Medulla oblongata (tissue), 1 donor: ENCODE results near the gene ARHGAP22.

Source experiments
- DNase-seq: peaks from one replicate; pipeline ENCODE4 v3.0.0-alpha.2; 2015; ENCODE audit errors: extremely low spot score

Gene ARHGAP22

GRCh38 chr10:48497780-48498770 is 106.8 kb downstream of the ARHGAP22 start:
- DNase-seq: no peak

- DNase-seq: no peak
Measured at GRCh38 chr10:48496831-48497779, 107.8 kb downstream of the ARHGAP22 start.

DNA sequence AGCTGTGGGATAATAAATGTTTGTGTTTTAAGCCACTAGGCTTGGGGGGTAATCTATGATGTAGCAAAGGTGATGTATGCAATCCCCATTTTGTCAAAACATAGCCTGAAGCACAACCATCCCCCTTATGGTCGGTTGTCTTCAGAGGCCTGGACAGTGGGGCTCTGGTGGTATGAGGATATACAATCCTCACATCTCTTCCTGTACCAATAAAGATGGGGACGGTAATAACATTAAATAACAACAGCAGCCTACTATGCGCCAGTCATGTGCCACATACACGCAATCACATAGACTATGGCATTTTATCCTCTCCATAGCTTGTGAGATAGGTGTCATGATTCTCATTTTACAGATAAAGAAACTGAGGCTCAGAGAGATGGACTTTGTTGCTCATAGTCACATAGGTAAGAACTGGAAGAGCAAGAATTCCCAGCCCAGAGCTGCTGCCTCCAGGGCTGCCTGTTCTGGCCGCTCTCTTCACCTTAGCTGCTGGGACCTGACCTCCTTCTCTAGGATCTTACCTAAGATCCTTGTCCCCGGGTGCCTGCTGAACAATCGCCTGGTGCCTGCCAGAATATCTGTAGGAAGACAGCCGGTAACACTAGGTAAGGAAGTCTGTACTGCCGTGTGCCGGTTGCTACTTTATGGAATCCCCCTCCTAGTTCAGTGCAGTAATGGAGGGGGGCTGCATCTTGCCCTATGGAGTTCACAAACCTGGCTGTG is 108.6 kb downstream of the ARHGAP22 start:
- no peak for DNase-seq

DNA sequence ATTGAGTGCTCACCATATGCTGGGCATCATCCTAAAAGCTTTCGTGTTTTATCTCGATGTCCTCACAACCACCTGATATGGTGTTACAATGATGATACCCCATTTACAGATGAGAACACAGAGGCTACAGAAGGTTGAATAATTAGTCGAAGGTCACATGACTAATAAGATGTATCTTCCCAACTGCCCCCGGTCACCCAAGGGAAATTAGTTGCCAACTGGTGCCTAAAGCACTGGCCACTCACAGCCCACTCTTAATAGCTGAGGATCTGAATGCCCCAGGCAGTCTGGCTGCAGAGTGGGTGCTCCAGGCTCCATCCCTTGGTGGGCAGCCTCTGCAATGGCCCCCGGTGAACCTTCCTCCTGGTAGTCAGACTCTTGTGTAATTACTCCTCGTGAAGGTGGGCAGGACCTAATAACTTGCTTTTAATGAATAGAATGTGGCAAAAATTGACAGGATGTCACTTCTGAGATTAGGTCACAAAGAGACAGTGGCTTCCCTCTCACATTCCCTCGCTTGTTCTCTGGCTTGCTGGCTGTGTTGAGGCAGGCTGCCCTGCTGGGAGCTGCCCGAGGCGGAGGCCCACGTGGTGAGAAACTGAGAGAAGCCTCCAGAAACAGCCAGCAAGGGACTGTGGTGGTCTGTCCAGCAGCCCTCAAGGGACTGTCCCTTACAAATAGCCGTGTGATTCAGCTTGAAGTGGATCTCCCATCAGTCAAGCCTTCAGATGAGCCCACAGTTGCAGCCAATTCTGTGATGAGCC is 109.4 kb downstream of the ARHGAP22 start:
- no peak for DNase-seq

- DNase-seq: no peak
Measured at GRCh38 chr10:48494611-48495010, 110.3 kb downstream of the ARHGAP22 start.

- DNase-seq: no peak
Measured at GRCh38 chr10:48494073-48494472, 110.8 kb downstream of the ARHGAP22 start.

- peak; percentile 50 for DNase-seq
Measured at GRCh38 chr10:48493083-48493871, 111.6 kb downstream of the ARHGAP22 start.

GRCh38 chr10:48492201-48492600 is 112.7 kb downstream of the ARHGAP22 start:
- no peak for DNase-seq

- peak; percentile 79 for DNase-seq
Measured at GRCh38 chr10:48491392-48492139, 113.3 kb downstream of the ARHGAP22 start.

GRCh38 chr10:48490946-48491345 is 113.9 kb downstream of the ARHGAP22 start:
- DNase-seq: no peak

GRCh38 chr10:48490571-48490940 is 114.3 kb downstream of the ARHGAP22 start:
- no peak for DNase-seq

GRCh38 chr10:48489099-48489498 is 115.8 kb downstream of the ARHGAP22 start:
- DNase-seq: no peak

DNA sequence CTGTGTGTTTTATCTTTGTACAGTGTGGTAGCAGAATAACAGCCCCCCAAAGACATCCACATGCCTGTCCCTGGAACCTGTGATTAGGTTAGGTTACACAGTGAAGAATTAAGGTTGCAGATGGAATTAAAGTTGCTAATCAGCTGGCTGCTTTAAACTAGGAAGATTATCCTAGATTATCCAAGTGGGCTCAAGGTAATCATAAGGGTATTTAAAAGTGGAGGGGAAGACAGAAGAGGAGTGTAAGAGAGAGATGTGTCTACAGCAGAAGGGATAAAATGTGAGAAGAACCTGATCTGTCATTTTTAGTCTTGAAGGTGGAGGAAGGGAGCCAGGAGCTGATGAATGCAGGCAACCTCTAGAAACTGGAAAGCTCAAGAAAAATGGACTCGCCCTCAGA is 117.6 kb downstream of the ARHGAP22 start:
- DNase-seq: no peak

DNA sequence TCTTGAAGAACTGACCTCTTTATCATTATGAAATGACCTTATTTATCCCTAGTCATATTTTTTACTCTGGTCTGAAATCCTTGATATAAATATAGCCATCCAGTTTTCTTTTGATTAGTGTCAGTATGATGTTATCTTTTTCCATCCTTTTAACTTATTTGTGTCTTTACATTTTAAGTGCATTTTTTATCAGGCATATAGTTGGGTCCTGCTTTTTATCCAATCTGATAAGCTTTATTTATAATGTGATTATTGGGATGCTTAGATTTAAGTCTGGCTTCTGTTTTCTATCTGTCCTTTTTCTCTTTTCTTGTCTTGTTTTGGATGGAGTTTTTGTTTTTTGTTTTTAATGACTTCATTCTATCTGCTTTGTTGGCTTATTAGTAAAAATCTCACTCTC is 119.2 kb downstream of the ARHGAP22 start:
- DNase-seq: no peak

- no peak for DNase-seq
Measured at GRCh38 chr10:48484911-48485310, 120.0 kb downstream of the ARHGAP22 start.

DNA sequence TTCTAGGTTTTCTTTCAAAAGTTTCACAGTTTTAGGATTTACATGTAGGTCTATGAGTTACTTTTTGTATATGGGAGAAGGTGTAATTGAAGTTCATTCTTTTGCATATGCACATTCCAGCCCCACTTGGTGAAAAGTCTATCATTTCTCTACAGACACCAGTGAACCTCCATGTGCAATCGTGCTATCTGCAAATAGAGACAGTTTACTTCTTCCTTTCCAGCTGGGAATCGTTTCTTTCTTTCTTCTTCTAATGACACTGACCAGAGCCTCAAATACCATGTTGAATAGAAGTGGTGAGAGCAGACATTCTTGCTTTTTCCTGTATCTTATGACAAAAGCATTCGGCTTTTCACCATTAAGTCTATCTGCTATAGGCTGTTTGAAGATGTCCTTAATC is 122.7 kb downstream of the ARHGAP22 start:
- DNase-seq: no peak

DNA sequence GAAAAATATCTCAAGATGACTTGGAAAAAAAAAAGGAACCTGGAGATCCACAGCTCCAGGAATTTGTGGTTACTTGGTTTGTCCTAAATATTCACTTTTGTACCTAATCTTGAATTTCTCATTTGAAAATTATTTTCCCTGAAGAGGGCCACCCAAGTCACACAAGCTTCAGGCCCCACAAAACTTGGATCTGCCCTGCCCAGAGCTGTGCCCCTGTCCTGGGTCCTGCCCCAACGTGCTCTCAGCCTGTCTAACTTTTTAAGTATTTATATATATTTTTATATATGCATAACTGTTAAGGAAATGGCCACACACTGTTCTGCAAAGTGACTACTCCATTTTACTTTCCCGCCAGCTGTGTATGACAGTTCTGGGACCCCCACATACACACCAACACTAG is 123.5 kb downstream of the ARHGAP22 start:
- DNase-seq: no peak

DNA sequence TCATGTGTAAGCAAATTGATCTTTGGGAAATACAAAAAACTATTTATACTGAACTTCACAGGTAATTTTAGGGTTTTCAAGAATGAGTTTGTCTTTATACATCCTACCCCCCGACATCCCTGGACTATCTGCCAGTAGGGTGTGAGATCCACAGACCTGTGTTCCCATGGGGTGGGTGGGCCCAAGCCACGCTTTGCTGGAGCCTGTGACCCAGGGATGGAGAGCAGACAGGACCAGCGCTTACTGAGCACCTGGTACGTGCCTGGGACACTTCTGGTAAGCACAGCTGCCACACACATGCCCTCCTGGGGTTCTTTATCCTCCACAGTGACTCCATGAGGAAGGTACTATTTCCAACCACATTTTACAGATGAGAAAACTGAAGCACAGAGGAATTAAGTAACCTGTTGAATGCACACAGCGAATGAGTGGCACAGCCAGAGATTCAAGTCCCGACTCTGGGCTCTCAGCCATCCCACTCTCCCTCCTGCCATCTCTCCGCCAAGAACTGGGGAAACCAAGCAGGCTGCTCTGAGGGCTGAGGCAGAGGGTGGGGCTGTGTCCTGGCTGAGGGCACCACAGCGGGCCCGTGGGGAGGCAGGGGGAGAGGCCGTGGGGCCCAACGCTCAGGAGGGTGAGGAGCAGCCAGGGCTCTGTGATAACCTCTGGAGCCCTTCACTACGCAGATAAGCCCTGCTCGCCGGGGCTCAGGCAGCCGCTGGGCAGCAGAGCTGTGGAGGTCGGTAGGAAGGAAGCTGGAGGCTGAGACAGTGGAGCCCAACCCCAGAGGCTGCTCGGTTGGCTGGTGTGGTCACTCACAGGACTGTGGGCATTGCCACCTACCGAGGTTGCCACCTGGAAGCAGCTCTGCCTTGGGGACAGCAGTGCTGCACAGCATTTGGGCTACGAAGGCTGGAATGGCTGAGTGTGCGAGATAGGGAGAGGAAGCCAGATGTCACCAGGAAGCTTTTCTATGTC is 124.2 kb downstream of the ARHGAP22 start:
- DNase-seq: no peak
